ENCODE measurements around the gene USF1. TPM values are rescaled to one million over a fixed set of nuclear protein-coding genes. Genes with fewer than 3 reads are reported as not detected.

The USF1 gene, protein sequence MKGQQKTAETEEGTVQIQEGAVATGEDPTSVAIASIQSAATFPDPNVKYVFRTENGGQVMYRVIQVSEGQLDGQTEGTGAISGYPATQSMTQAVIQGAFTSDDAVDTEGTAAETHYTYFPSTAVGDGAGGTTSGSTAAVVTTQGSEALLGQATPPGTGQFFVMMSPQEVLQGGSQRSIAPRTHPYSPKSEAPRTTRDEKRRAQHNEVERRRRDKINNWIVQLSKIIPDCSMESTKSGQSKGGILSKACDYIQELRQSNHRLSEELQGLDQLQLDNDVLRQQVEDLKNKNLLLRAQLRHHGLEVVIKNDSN
- total RNA-seq: 31.7 TPM
- long read RNA-seq, transcript USF1-203 (11 exons, 1,807 nt): major isoform, 9 of 12 reads
- long read RNA-seq, partial matches to known transcripts: 1 of 12 reads
- long read RNA-seq, other reads (novel, unspliced or antisense): 1 of 12 reads

DNA sequence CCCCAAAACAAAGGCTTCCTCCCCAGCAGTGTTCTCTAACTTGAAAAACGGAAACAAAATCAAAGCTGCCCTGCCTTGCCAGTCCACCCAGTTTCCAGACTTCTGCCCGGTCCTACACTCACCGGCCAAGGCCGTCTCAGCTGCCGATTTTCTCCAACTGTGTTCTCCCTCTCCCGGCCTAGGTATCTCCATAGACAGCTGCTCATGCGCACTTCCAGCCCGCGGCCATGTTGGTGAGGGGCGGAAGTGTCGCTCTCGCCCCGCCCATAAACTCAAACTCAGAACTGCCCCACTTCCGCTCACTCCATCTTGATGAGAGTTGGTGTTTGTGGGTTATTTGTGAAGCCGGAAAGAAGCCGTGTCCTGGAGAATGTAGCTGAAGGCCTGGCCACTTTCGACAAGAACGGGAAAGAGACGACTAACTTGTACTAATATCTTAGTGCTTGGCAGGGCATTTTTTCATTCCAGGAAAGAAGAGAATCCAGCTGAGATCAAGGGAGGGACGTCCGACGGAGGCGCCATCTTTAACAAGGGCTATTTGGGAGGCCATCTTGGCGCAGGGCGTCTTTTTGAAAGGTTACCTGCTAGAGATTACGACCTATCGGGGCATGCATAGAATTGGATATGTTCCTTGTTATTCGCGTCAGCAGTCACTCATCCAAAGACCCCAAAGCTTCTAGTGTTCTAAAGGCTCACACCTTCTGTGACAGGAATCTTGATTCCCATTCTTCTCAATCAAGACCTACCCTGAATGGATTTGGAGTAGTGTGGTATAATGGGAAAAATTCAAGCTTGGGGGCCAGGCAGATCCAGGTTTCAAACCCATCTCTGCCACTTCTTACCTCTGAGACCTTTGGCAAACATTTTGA, at the start of gene USF1:
USF1 (minus strand) TSS at position 242 of the 869 bp plus-strand sequence. CDS start 2,702 bp downstream, outside the sequence.
- intact Hi-C loops (cut with micrococcal nuclease): no loop called here

DNA sequence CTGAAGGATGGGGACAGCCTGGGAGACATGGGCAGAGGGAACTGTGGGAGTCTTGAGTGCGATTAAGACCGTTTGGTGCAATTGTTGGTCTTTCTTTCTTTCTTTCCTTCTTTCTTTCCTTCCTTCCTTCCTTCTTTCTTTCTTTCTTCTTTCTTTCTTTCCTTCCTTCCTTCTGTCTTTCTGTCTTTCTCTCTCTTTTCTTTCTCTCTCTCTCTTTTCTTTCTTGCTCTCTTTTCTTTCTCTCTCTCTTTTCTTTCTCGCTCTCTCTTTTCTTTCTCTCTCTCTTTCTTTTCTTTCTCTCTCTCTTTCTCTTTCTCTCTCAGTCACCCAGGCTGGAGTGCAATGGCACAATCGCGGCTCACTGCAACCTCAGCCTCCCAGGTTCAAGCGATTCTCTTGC, 49.5 kb upstream of the USF1 start:
- Histone ChIP-seq H3K4me3 (no peak overlapping the region), H3K36me3 (no peaks in the 10 kb centered on the region), H3K4me1 (peaks cover 36% of the 10 kb centered on the region), H3K27ac (replicated peaks) (no peak overlapping the region), H3K9me3 (replicated peaks) (no peaks in the 10 kb centered on the region), H3K27me3 (ENCODE audit: low read depth) (no peaks in the 10 kb centered on the region)
- DNase-seq: no peak
- intact Hi-C loops (cut with micrococcal nuclease): loop anchor here (5.0 kb wide), 1 partner anchor 98 kb away; no protein-coding TSS in a partner anchor
- TF ChIP-seq, protein P1, sequence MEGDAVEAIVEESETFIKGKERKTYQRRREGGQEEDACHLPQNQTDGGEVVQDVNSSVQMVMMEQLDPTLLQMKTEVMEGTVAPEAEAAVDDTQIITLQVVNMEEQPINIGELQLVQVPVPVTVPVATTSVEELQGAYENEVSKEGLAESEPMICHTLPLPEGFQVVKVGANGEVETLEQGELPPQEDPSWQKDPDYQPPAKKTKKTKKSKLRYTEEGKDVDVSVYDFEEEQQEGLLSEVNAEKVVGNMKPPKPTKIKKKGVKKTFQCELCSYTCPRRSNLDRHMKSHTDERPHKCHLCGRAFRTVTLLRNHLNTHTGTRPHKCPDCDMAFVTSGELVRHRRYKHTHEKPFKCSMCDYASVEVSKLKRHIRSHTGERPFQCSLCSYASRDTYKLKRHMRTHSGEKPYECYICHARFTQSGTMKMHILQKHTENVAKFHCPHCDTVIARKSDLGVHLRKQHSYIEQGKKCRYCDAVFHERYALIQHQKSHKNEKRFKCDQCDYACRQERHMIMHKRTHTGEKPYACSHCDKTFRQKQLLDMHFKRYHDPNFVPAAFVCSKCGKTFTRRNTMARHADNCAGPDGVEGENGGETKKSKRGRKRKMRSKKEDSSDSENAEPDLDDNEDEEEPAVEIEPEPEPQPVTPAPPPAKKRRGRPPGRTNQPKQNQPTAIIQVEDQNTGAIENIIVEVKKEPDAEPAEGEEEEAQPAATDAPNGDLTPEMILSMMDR (IDR thresholded peaks at IDR 0.05; ENCODE audit: borderline replicate concordance): no peak

More for the DNA sequence above, at the start of gene USF1:
- H3K27ac ChIP-seq (replicated peaks): peak within 1 kb of the TSS; percentile 99
- H3K4me1 ChIP-seq: peaks cover 38% of the 10 kb centered on the region
- TF ChIP-seq, protein P1 (IDR thresholded peaks at IDR 0.05; ENCODE audit: borderline replicate concordance): no peak
- H3K9me3 ChIP-seq (replicated peaks): no peaks in the 10 kb centered on the region
- H3K36me3 ChIP-seq: peaks cover 23% of the 10 kb centered on the region
- no peaks in the 10 kb centered on the region for H3K27me3 ChIP-seq (ENCODE audit: low read depth)
- DNase-seq: peak; percentile 93
- peak within 1 kb of the TSS; percentile 93 for H3K4me3 ChIP-seq

DNA sequence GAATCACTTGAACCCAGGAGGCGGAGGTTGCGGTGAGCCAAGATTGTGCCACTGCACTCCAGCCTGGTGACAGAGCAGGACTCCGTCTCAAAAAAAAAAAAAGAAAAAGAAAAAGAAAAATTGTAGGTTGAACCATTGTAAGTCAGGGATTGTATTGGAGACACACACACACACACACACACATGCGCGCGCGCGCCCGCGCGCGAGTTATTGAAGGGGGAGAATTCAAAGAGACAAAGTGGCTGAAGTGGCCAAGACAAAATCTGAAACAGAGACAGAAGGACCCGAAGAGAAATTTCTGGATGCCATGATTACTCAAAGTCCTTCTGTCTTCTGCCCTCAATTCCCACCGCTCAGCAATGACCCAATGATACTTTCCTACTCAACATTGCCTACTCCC, 48.7 kb upstream of the USF1 start:
- intact Hi-C loops (cut with micrococcal nuclease): no loop called here
- Histone ChIP-seq H3K9me3 (replicated peaks) (no peaks in the 10 kb centered on the region), H3K4me1 (peaks cover 32% of the 10 kb centered on the region), H3K4me3 (no peak overlapping the region), H3K36me3 (no peaks in the 10 kb centered on the region), H3K27ac (replicated peaks) (no peak overlapping the region), H3K27me3 (ENCODE audit: low read depth) (peaks cover 3% of the 10 kb centered on the region)
- TF ChIP-seq, protein P1 (IDR thresholded peaks at IDR 0.05; ENCODE audit: borderline replicate concordance): no peak
- DNase-seq: no peak

DNA sequence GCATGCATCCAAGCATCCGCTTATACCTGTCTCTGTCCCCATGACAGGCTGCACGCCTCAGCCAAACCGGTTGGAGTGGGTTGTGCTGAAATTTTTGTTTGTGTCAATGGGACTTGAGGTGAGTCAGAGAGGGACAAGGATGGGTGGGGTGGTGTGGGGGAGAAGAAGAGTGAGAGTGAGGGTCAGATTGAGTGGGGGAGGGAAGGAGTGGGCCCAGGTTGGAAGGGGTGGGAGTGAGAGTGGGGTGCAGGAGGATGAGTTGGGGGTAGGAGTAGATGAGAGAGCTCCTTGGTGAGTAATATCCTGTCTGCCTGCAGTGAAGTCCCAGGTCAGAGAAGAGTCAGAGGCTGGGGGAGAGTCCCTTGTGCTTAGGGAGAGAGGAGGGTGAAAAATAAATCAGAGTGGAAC, 46.8 kb upstream of the USF1 start:
- Histone ChIP-seq H3K4me3 (no peak overlapping the region), H3K27ac (replicated peaks) (no peak overlapping the region), H3K27me3 (ENCODE audit: low read depth) (peaks cover 8% of the 10 kb centered on the region), H3K4me1 (peaks cover 16% of the 10 kb centered on the region), H3K9me3 (replicated peaks) (no peaks in the 10 kb centered on the region), H3K36me3 (no peaks in the 10 kb centered on the region)
- intact Hi-C loops (cut with micrococcal nuclease): no loop called here
- TF ChIP-seq, protein P1 (IDR thresholded peaks at IDR 0.05; ENCODE audit: borderline replicate concordance): no peak
- DNase-seq: no peak

DNA sequence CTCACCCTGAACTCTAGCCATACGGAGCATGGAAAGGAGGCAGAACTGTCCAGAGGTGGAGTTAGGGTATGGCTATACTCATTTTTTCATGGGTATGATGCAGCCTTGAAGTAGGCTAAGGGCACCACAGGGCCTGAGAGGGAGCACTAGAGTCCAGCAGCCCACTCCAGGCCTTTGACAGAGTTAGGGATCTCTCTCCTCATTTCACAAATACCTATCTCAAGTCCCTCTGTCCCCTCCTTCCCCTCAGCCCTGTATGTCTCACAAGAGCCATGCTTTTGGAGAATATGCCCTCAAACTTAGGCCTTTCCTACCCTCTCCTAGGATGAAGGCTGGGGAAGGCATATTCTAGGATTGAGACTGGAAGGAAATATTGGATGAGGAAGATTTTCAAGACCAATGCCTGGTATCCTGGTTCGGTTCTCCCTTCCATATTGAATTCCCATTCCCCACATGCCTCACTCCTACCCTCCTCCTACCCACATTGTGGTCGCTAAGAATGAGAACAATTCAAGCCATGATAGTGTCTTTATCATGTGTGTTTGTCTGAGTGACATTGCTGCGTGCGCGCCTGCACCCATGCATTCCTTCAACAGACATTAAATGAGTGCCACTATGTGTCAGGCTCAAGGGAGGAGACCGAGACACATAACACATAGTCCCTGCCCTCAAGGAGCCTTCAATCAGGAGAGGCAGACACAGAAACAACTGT, 46.2 kb upstream of the USF1 start:
- Histone ChIP-seq H3K9me3 (replicated peaks) (no peaks in the 10 kb centered on the region), H3K27ac (replicated peaks) (no peak overlapping the region), H3K4me1 (peaks cover 10% of the 10 kb centered on the region), H3K36me3 (no peaks in the 10 kb centered on the region), H3K4me3 (no peak overlapping the region), H3K27me3 (ENCODE audit: low read depth) (peaks cover 8% of the 10 kb centered on the region)
- no peak for DNase-seq
- intact Hi-C loops (cut with micrococcal nuclease): no loop called here
- TF ChIP-seq, protein P1 (IDR thresholded peaks at IDR 0.05; ENCODE audit: borderline replicate concordance): no peak

Data from left ventricle myocardium inferior (tissue), 1 donor.